ENCODE data around the gene ANKRD63.

DNA sequence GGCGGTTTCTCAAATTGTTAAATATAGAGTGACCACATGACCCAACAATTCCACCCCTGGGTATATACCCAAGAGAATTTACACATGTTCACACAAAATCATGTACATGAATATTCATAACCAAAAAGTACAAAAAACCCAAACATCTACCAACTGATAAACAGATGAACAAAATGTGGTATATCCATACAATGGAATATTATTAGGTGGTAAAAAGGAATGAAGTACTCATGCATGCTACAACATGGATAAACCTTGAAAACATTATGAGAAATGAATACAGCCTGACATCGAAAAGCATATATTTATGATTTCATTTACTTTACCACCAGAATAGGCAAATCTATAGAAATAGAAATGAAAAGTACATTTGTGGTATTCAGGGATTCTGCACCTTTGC is 17.5 kb upstream of the ANKRD63 start:
- TF ChIP-seq, protein P1, sequence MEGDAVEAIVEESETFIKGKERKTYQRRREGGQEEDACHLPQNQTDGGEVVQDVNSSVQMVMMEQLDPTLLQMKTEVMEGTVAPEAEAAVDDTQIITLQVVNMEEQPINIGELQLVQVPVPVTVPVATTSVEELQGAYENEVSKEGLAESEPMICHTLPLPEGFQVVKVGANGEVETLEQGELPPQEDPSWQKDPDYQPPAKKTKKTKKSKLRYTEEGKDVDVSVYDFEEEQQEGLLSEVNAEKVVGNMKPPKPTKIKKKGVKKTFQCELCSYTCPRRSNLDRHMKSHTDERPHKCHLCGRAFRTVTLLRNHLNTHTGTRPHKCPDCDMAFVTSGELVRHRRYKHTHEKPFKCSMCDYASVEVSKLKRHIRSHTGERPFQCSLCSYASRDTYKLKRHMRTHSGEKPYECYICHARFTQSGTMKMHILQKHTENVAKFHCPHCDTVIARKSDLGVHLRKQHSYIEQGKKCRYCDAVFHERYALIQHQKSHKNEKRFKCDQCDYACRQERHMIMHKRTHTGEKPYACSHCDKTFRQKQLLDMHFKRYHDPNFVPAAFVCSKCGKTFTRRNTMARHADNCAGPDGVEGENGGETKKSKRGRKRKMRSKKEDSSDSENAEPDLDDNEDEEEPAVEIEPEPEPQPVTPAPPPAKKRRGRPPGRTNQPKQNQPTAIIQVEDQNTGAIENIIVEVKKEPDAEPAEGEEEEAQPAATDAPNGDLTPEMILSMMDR (IDR thresholded peaks at IDR 0.05; ENCODE audit: low read length): no peak
- no peak for TF ChIP-seq EZH2phosphoT487 (IDR thresholded peaks at IDR 0.05; ENCODE audit: low read length)
